PC-3 (cell line): ENCODE measurements around the gene NAPSA. TPM values are rescaled to one million over a fixed set of nuclear protein-coding genes. Genes with fewer than 3 reads are reported as not detected.
A peak's percentile ranks its signal among the peaks of the same experiment; 100 is the strongest.

Source experiments
- ATAC-seq: fragments of 200-7000 bp; cut with Tn5 transposase; 2 replicates; pipeline ENCODE4 v1.9.1; 2020; ENCODE audit warnings: mild to moderate bottlenecking, moderate library complexity
- BruUV-seq: library from RNA; stranded (reverse); fragments of 400-500 nt; replicated peaks from 2 replicates; lab custom pipeline; 2021; lab: Mats Ljungman, UMichigan
- CTCF ChIA-PET: fragments of 300-600 bp; sonication (Branson Sonifier 250); formaldehyde crosslinking; loops from one replicate; lab custom pipeline; 2022; ENCODE audit warnings: antibody characterized with exemption; lab: Charles Lee
- POLR2A ChIA-PET: fragments of 300-600 bp; sonication (Branson Sonifier 250); formaldehyde crosslinking; loops from one replicate; lab custom pipeline; 2022; ENCODE audit warnings: antibody characterized with exemption; ENCODE audit not compliant: unreplicated experiment; lab: Charles Lee
- DNase-seq: peaks from one replicate; pipeline ENCODE4 v3.0.0-alpha.2; 2015
- H2AFZ ChIP-seq: fragments of 300-600 bp; sonication (generic); 2 replicates; pipeline ENCODE4 v1.6.0; 2016; ENCODE audit warnings: antibody characterized with exemption, low read length
- H3F3A ChIP-seq: fragments of 300-600 bp; sonication (generic); one replicate; pipeline ENCODE4 v1.6.0; 2017; ENCODE audit warnings: antibody characterized with exemption, low read length, control low read depth, mild to moderate bottlenecking; ENCODE audit not compliant: unreplicated experiment
- H3K27ac ChIP-seq: fragments of 300-600 bp; sonication (generic); 2 replicates; pipeline ENCODE4 v1.5.1; 2016; ENCODE audit warnings: mild to moderate bottlenecking, low read length
- H3K27me3 ChIP-seq: fragments of 300-600 bp; sonication (generic); 2 replicates; pipeline ENCODE4 v1.6.1; 2016; ENCODE audit warnings: low read length, mixed read lengths
- H3K36me3 ChIP-seq: fragments of 300-600 bp; sonication (generic); 2 replicates; pipeline ENCODE4 v1.6.1; 2016; ENCODE audit warnings: low read depth, mixed run types, low read length, mixed read lengths
- H3K4me1 ChIP-seq: fragments of 300-600 bp; sonication (generic); 2 replicates; pipeline ENCODE4 v1.5.1; 2016; ENCODE audit warnings: low read length; ENCODE audit not compliant: insufficient read depth
- H3K4me2 ChIP-seq: fragments of 300-600 bp; sonication (generic); 2 replicates; pipeline ENCODE4 v1.6.0; 2016; ENCODE audit warnings: low read length
- H3K4me3 ChIP-seq: fragments of 300-600 bp; sonication (generic); 2 replicates; pipeline ENCODE4 v1.5.1; 2016; ENCODE audit warnings: mild to moderate bottlenecking, low read length, mixed read lengths
- H3K79me2 ChIP-seq: fragments of 300-600 bp; sonication (generic); 2 replicates; pipeline ENCODE4 v1.6.1; 2017; ENCODE audit warnings: low read length, mixed read lengths
- H3K9ac ChIP-seq: fragments of 300-600 bp; sonication (generic); 2 replicates; pipeline ENCODE4 v1.6.0; 2016; ENCODE audit warnings: mild to moderate bottlenecking, low read length
- H3K9me2 ChIP-seq: fragments of 300-600 bp; sonication (generic); replicated peaks from 2 replicates; pipeline ENCODE4 v1.6.1; 2016; ENCODE audit warnings: mixed run types, low read length, mixed read lengths
- H3K9me3 ChIP-seq: fragments of 300-600 bp; sonication (generic); 2 replicates; pipeline ENCODE4 v1.6.1; 2016; ENCODE audit warnings: low read length, mixed read lengths
- H4K20me1 ChIP-seq: fragments of 300-600 bp; sonication (generic); 2 replicates; pipeline ENCODE4 v1.6.1; 2016; ENCODE audit warnings: low read length, mixed read lengths
- CTCF ChIP-seq: fragments of 300-600 bp; sonication (generic); conservative IDR thresholded peaks from 2 replicates; pipeline ENCODE4 v1.5.1; 2017; ENCODE audit warnings: antibody characterized with exemption, low read depth, mild to moderate bottlenecking, low read length
- EZH2 ChIP-seq: fragments of 300-600 bp; sonication (generic); IDR thresholded peaks from one replicate; pipeline ENCODE4 v1.6.1; 2017; ENCODE audit warnings: antibody characterized with exemption, mild to moderate bottlenecking, low read length; ENCODE audit not compliant: unreplicated experiment
- EZH2phosphoT487 ChIP-seq: fragments of 300-600 bp; sonication (generic); IDR thresholded peaks from 2 replicates; pipeline ENCODE4 v1.6.1; 2018; ENCODE audit warnings: mild to moderate bottlenecking, antibody characterized with exemption, low read length, borderline replicate concordance
- intact Hi-C: fragments of 100-400 bp; cut with micrococcal nuclease; formaldehyde crosslinking; loops from 2 replicates; pipeline ENCODE4 v1.9.0; 2023
- total RNA-seq: library from RNA; depleted of rRNA; stranded (reverse); fragments of >200 nt; gene quantifications from 2 replicates; pipeline ENCODE4 v1.2.3, GENCODE V29; 2014

Gene NAPSA
- total RNA-seq, 1 experiment from 2014 or later = 3.0 TPM

DNA sequence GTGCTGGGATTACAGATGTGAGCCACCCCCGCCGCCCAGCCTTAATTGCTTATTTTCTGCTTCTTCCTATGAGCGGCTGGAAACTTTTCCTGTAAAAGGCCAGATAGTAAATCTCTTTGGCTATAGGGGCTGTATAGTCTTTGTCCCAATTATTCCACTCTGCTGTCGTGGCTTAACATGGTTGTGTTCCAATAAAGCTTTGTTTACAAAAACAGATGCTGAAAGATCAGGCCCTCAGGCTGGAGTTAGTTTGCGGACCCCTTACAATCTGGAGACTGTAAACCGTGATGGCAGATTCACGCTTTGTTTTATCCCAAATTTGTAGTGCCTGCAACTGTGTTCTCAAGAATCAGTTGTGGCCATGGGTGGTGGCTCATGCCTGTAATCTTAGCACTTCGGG, 47.0 kb downstream of the NAPSA start:
- H3K9me2 ChIP-seq = no peaks in the 10 kb centered on the region
- H2AFZ ChIP-seq = no peak overlapping the region
- H3F3A ChIP-seq = no peaks in the 10 kb centered on the region
- no peak overlapping the region for H3K4me3 ChIP-seq
- POLR2A ChIA-PET = no interaction called here
- no peak overlapping the region for H3K9ac ChIP-seq
- peaks cover 4% of the 10 kb centered on the region; the same call in 1 of the 2 replicates for H3K4me1 ChIP-seq
- DNase-seq (no peak), ATAC-seq (no peak)
- BruUV-seq = no TSS peak
- no peaks in the 10 kb centered on the region for H3K9me3 ChIP-seq
- no peaks in the 10 kb centered on the region for H3K79me2 ChIP-seq
- CTCF ChIA-PET = no interaction called here
- H3K27me3 ChIP-seq = peaks cover 20% of the 10 kb centered on the region
- TF ChIP-seq EZH2 = no peak
- no peak for TF ChIP-seq CTCF
- TF ChIP-seq EZH2phosphoT487 = no peak
- H3K4me2 ChIP-seq = no peak overlapping the region
- no peak overlapping the region for H3K27ac ChIP-seq
- intact Hi-C loops = no loop called here
- no peaks in the 10 kb centered on the region for H4K20me1 ChIP-seq
- no peaks in the 10 kb centered on the region for H3K36me3 ChIP-seq

DNA sequence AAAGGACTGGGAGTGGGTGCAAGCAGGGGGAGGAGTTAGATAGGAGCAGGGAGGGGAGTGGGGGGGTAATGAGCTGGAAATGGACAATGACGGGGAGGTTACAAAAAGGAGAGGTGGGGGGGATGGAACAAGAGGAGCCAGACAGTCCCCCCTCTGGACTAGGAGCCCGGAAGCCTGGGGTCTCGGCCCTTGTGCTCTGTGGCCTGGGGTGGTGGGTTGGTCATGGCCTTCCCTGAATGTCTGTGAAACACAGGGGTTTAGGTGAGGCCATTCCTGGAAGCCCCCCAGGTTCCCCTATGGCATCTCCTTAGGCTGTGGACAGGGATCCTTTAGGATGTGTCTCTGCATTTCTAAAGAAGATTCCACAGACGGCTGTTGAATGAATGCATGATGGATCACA, 48.3 kb downstream of the NAPSA start:
- DNase-seq = no peak
- no peak overlapping the region for H3K9ac ChIP-seq
- no peaks in the 10 kb centered on the region for H4K20me1 ChIP-seq
- ATAC-seq = no peak
- TF ChIP-seq EZH2 = no peak
- TF ChIP-seq EZH2phosphoT487 = no peak
- no peak for TF ChIP-seq CTCF
- H3K36me3 ChIP-seq = no peaks in the 10 kb centered on the region
- intact Hi-C loops = no loop called here
- H3K9me3 ChIP-seq = no peaks in the 10 kb centered on the region
- no peaks in the 10 kb centered on the region for H3F3A ChIP-seq
- ChIA-PET POLR2A (no interaction called here), CTCF (no interaction called here)
- H3K27ac ChIP-seq = no peak overlapping the region
- peaks cover 27% of the 10 kb centered on the region for H3K27me3 ChIP-seq
- no peaks in the 10 kb centered on the region for H3K9me2 ChIP-seq
- peaks cover 4% of the 10 kb centered on the region for H3K4me1 ChIP-seq
- H3K79me2 ChIP-seq = no peaks in the 10 kb centered on the region
- H2AFZ ChIP-seq = no peak overlapping the region
- no peak overlapping the region for H3K4me2 ChIP-seq
- H3K4me3 ChIP-seq = no peak overlapping the region
- no TSS peak for BruUV-seq

GRCh38 chr19:50315773-50316448, 49.5 kb downstream of the NAPSA start:
- H3K4me3 ChIP-seq = peak overlapping the region; percentile 36
- H3K9ac ChIP-seq = no peak overlapping the region
- no peaks in the 10 kb centered on the region for H3K9me2 ChIP-seq
- POLR2A ChIA-PET = no interaction called here
- CTCF ChIA-PET = interaction anchor here (0.7 to 1.3 kb wide), 2 partner anchors 13 to 17 kb away, joined by 3 to 9 read pairs; partner anchors contain the start of gene KCNC3
- no peak for TF ChIP-seq EZH2phosphoT487
- TF ChIP-seq CTCF = no peak
- no peak for TF ChIP-seq EZH2
- no peak overlapping the region for H3K27ac ChIP-seq
- intact Hi-C loops = no loop called here
- H3K4me1 ChIP-seq = peaks cover 4% of the 10 kb centered on the region
- peak overlapping the region; percentile 41 for H3K4me2 ChIP-seq
- no peaks in the 10 kb centered on the region for H3K9me3 ChIP-seq
- H4K20me1 ChIP-seq = no peaks in the 10 kb centered on the region
- no peak for DNase-seq
- ATAC-seq = peak; percentile 49
- H2AFZ ChIP-seq = peak overlapping the region; percentile 65; the same call in 1 of the 2 replicates
- H3K36me3 ChIP-seq = no peaks in the 10 kb centered on the region
- no peaks in the 10 kb centered on the region for H3F3A ChIP-seq
- no TSS peak for BruUV-seq
- H3K79me2 ChIP-seq = no peaks in the 10 kb centered on the region
- peaks cover 27% of the 10 kb centered on the region for H3K27me3 ChIP-seq
